Transverse colon (tissue), 4 donors: ENCODE measurements around the gene ARR3. TPM values are rescaled to one million over a fixed set of nuclear protein-coding genes. Genes with fewer than 3 reads are reported as not detected.

Experiments used
- DNase-seq: peaks from one replicate; pipeline ENCODE4 v3.0.0-alpha.2; 2019
- H3K27ac ChIP-seq, 4 donors: fragments of 200-600 bp; sonication (generic); 2 replicates each; pipeline ENCODE4 v1.5.1; 2016 to 2018; ENCODE audit warnings: inconsistent platforms in 4 of 4
- H3K27me3 ChIP-seq: fragments of 200-600 bp; sonication (generic); 2 replicates; pipeline ENCODE4 v1.5.1; 2017; ENCODE audit warnings: inconsistent platforms
- H3K36me3 ChIP-seq, 4 donors: fragments of 200-600 bp; sonication (generic); 2 replicates each; pipeline ENCODE4 v1.5.1; 2017 to 2019; ENCODE audit warnings: inconsistent platforms in 4 of 4
- H3K4me1 ChIP-seq, 4 donors: fragments of 200-600 bp; sonication (generic); 2 replicates each; pipeline ENCODE4 v1.5.1; 2017 to 2020; ENCODE audit warnings: inconsistent platforms in 4 of 4
- H3K4me3 ChIP-seq, 4 donors: fragments of 200-600 bp; sonication (generic); 1 replicate in 1 of 4; 2 replicates in 3 of 4; pipeline versions ENCODE4 v1.5.1 to v1.6.1; 2017 to 2019; ENCODE audit warnings: inconsistent platforms in 4 of 4
- H3K9me3 ChIP-seq, 2 donors: fragments of 200-600 bp; sonication (generic); 2 replicates each; pipeline ENCODE4 v1.5.1; 2017 to 2019; ENCODE audit warnings: inconsistent platforms in 2 of 2
- CTCF ChIP-seq, 5 experiments: fragments of 200-600 bp in 3 of 5; fragments of 450-650 bp in 2 of 5; sonication (generic) in 3 of 5; IDR thresholded peaks; 1 replicate in 2 of 5; 2 replicates in 3 of 5; pipeline ENCODE4 v1.5.1; 2016 to 2017; ENCODE audit warnings: antibody characterized with exemption in 5 of 5, inconsistent platforms in 3 of 5, mild to moderate bottlenecking in 2 of 5, moderate library complexity in 1 of 5
- EP300 ChIP-seq: sonication (generic); formaldehyde crosslinking; IDR thresholded peaks from one replicate; pipeline ENCODE4 v1.6.1; 2017; ENCODE audit warnings: antibody characterized with exemption, low read depth
- POLR2A ChIP-seq: fragments of 450-650 bp; IDR thresholded peaks from one replicate; pipeline ENCODE4 v1.6.1; 2016; ENCODE audit warnings: antibody characterized with exemption, mild to moderate bottlenecking, moderate library complexity
- POLR2AphosphoS5 ChIP-seq, 3 donors: sonication (generic); formaldehyde crosslinking; IDR thresholded peaks; one replicate each; pipeline ENCODE4 v1.6.1; 2016; ENCODE audit warnings: antibody characterized with exemption in 3 of 3
- WGBS, 2 donors: methylation state at CpG; one replicate each; pipeline ENCODE4 v1.1.5; 2018; ENCODE audit warnings: low coverage in 1 of 2; 5-methylcytosine and 5-hydroxymethylcytosine counted together
- in situ Hi-C, 4 donors: fragments of 200-750 bp; cut with MboI; loops; one replicate each; pipeline versions ENCODE4 v1.15.0 to v1.15.1; 2017; ENCODE audit warnings: low sequenced_read_pairs in 3 of 4, low pct_ligation_motif_present in 1 of 4, low pct_unique_long_range_greater_than_20kb in 1 of 4
- intact Hi-C: fragments of 100-400 bp; cut with DNase I; formaldehyde crosslinking; loops from one replicate; pipeline ENCODE4 v1.15.1; 2023; ENCODE audit warnings: low total_unique reads
- total RNA-seq, 4 donors: library from RNA; depleted of rRNA; stranded (reverse); fragments of >200 nt; gene quantifications; one replicate each; pipeline ENCODE4 v1.1.0, GENCODE V29; 2016

Gene ARR3
- total RNA-seq: 1 to 10 TPM in 2 of 4 donors, not detected in 2; 1.5 to 2.9 TPM

- H3K4me1 ChIP-seq: no peaks in the 10 kb centered on the region
- in situ Hi-C loops (no loop called here), intact Hi-C loops (no loop called here)
- no peaks in the 10 kb centered on the region for H3K27me3 ChIP-seq
- no peaks in the 10 kb centered on the region for H3K9me3 ChIP-seq
- no peak for TF ChIP-seq EP300
- TF ChIP-seq POLR2AphosphoS5 (IDR thresholded peaks at IDR 0.05): no peak
- no peak for TF ChIP-seq CTCF (IDR thresholded peaks at IDR 0.05)
- TF ChIP-seq POLR2A: no peak
- no peak within 1 kb of the TSS for H3K27ac ChIP-seq
- no peak for DNase-seq
- H3K4me3 ChIP-seq: no peak within 1 kb of the TSS
- H3K36me3 ChIP-seq: no peaks in the 10 kb centered on the region
Measured at GRCh38 chrX:70268034-70268433, at the start of gene ARR3. ARR3 (plus strand) TSS chrX:70268334; CDS start chrX:70269386, 1,052 bp downstream.

- in situ Hi-C loops (no loop called here), intact Hi-C loops (no loop called here)
- TF ChIP-seq POLR2AphosphoS5 (IDR thresholded peaks at IDR 0.05) (peak in 1 of 3 donors; percentile 8), POLR2A (no peak)
- Histone ChIP-seq H3K4me1 (no peaks in the 10 kb centered on the region), H3K27me3 (no peaks in the 10 kb centered on the region), H3K9me3 (no peaks in the 10 kb centered on the region), H3K4me3 (no peak overlapping the region), H3K27ac (peak overlapping the region in 3 of 4 donors; percentile 19 to 59 (median 54)), H3K36me3 (no peaks in the 10 kb centered on the region)
- WGBS, 2 donors: 50% methylated on average over 5 of the region's 5 CpGs; no CpG with 5 or more reads in 1 of the 2 donors
- peak; percentile 25 for DNase-seq
Measured at GRCh38 chrX:70219938-70220764, 48.0 kb upstream of the ARR3 start.

GRCh38 chrX:70226048-70226447, 42.1 kb upstream of the ARR3 start:
- in situ Hi-C loops (no loop called here), intact Hi-C loops (no loop called here)
- Histone ChIP-seq H3K36me3 (no peaks in the 10 kb centered on the region), H3K27me3 (no peaks in the 10 kb centered on the region), H3K27ac (no peak overlapping the region), H3K4me1 (no peaks in the 10 kb centered on the region), H3K4me3 (no peak overlapping the region), H3K9me3 (no peaks in the 10 kb centered on the region)
- TF ChIP-seq POLR2AphosphoS5 (IDR thresholded peaks at IDR 0.05) (no peak), EP300 (no peak), CTCF (IDR thresholded peaks at IDR 0.05) (no peak), POLR2A (no peak)
- DNase-seq: no peak

GRCh38 chrX:70226687-70227086, 41.4 kb upstream of the ARR3 start:
- in situ Hi-C loops (no loop called here), intact Hi-C loops (no loop called here)
- H3K9me3 ChIP-seq: no peaks in the 10 kb centered on the region
- no peaks in the 10 kb centered on the region for H3K27me3 ChIP-seq
- TF ChIP-seq POLR2AphosphoS5 (IDR thresholded peaks at IDR 0.05) (no peak), POLR2A (no peak), CTCF (IDR thresholded peaks at IDR 0.05) (no peak), EP300 (no peak)
- H3K27ac ChIP-seq: no peak overlapping the region
- H3K4me1 ChIP-seq: no peaks in the 10 kb centered on the region
- 62 to 86% methylated on average over 2 of the region's 2 CpGs for WGBS, 2 donors
- H3K36me3 ChIP-seq: no peaks in the 10 kb centered on the region
- no peak overlapping the region for H3K4me3 ChIP-seq
- DNase-seq: no peak
